Prostate gland (tissue), 2 donors: Measurements from ENCODE around the gene ASIC2. TPM values are rescaled to one million over a fixed set of nuclear protein-coding genes. Genes with fewer than 3 reads are reported as not detected.

ENCODE experiments used
- DNase-seq: peaks from one replicate; pipeline ENCODE4 v3.0.0-alpha.2; 2019; ENCODE audit warnings: low spot score
- H3K27ac ChIP-seq, 2 donors: fragments of 200-600 bp; sonication (generic); 2 replicates each; pipeline ENCODE4 v1.5.1; 2017 to 2019
- H3K27me3 ChIP-seq: fragments of 200-600 bp; sonication (generic); replicated peaks from 2 replicates; pipeline ENCODE4 v1.5.1; 2019; ENCODE audit not compliant: insufficient read depth
- H3K36me3 ChIP-seq, 2 donors: fragments of 200-600 bp; sonication (generic); 1 replicate in 1 of 2; 2 replicates in 1 of 2; pipeline versions ENCODE4 v1.5.1 to v1.8.1; 2017 to 2019
- H3K4me1 ChIP-seq: fragments of 200-600 bp; sonication (generic); replicated peaks from 2 replicates; pipeline ENCODE4 v1.5.1; 2019
- H3K4me3 ChIP-seq, 2 donors: fragments of 200-600 bp; sonication (generic); 2 replicates each; pipeline ENCODE4 v1.5.1; 2017 to 2019
- H3K9me3 ChIP-seq: fragments of 200-600 bp; sonication (generic); 2 replicates; pipeline ENCODE4 v1.5.1; 2017
- POLR2A ChIP-seq: fragments of 450-650 bp; IDR thresholded peaks from one replicate; pipeline ENCODE4 v1.6.1; 2016; ENCODE audit warnings: antibody characterized with exemption, mild to moderate bottlenecking
- POLR2AphosphoS5 ChIP-seq: sonication (generic); formaldehyde crosslinking; IDR thresholded peaks from one replicate; pipeline ENCODE4 v1.6.1; 2017; ENCODE audit warnings: antibody characterized with exemption
- WGBS: methylation state at CpG from one replicate; pipeline ENCODE4 v1.1.5; 2018; 5-methylcytosine and 5-hydroxymethylcytosine counted together
- intact Hi-C: fragments of 100-400 bp; cut with DNase I; formaldehyde crosslinking; loops from one replicate; pipeline ENCODE4 v1.14.2; 2022
- total RNA-seq, 2 donors: library from RNA; depleted of rRNA; stranded (reverse); fragments of >200 nt; gene quantifications; one replicate each; pipeline ENCODE4 v1.1.0, GENCODE V29; 2016
- TF ChIP-seq, protein P1 (sequence below), 4 experiments: fragments of 200-600 bp in 2 of 4; fragments of 450-650 bp in 2 of 4; sonication (generic) in 2 of 4; IDR thresholded peaks; 1 replicate in 3 of 4; 2 replicates in 1 of 4; pipeline ENCODE4 v1.5.1; 2016 to 2019; ENCODE audit warnings: antibody characterized with exemption in 4 of 4, mild to moderate bottlenecking in 2 of 4, moderate library complexity in 2 of 4

The ASIC2 gene
- total RNA-seq, 2 donors from 2014 or later: 3.2 TPM; not detected in 1

- DNase-seq: no peak
- TF ChIP-seq, protein P1, sequence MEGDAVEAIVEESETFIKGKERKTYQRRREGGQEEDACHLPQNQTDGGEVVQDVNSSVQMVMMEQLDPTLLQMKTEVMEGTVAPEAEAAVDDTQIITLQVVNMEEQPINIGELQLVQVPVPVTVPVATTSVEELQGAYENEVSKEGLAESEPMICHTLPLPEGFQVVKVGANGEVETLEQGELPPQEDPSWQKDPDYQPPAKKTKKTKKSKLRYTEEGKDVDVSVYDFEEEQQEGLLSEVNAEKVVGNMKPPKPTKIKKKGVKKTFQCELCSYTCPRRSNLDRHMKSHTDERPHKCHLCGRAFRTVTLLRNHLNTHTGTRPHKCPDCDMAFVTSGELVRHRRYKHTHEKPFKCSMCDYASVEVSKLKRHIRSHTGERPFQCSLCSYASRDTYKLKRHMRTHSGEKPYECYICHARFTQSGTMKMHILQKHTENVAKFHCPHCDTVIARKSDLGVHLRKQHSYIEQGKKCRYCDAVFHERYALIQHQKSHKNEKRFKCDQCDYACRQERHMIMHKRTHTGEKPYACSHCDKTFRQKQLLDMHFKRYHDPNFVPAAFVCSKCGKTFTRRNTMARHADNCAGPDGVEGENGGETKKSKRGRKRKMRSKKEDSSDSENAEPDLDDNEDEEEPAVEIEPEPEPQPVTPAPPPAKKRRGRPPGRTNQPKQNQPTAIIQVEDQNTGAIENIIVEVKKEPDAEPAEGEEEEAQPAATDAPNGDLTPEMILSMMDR (IDR thresholded peaks at IDR 0.05): no peak
- TF ChIP-seq POLR2A (no peak), POLR2AphosphoS5 (no peak)
- H3K36me3 ChIP-seq: no peaks in the 10 kb centered on the region
- peaks cover 2% of the 10 kb centered on the region for H3K27me3 ChIP-seq
- H3K9me3 ChIP-seq: no peaks in the 10 kb centered on the region
- H3K4me3 ChIP-seq: no peak overlapping the region
- H3K27ac ChIP-seq: no peak overlapping the region
- no peaks in the 10 kb centered on the region for H3K4me1 ChIP-seq
- 43% methylated on average over 12 of the region's 12 CpGs for WGBS
- intact Hi-C loops: no loop called here
Measured at GRCh38 chr17:33021731-33022408, 271.2 kb downstream of the ASIC2 start.

- H3K27ac ChIP-seq: no peak overlapping the region
- WGBS: 90% methylated on average over 17 of the region's 17 CpGs
- no peaks in the 10 kb centered on the region for H3K4me1 ChIP-seq
- DNase-seq: no peak
- TF ChIP-seq, protein P1 (IDR thresholded peaks at IDR 0.05): no peak
- no peak for TF ChIP-seq POLR2A
- no peak for TF ChIP-seq POLR2AphosphoS5
- no peaks in the 10 kb centered on the region for H3K36me3 ChIP-seq
- peaks cover 2% of the 10 kb centered on the region for H3K27me3 ChIP-seq
- intact Hi-C loops: no loop called here
- no peak overlapping the region for H3K4me3 ChIP-seq
- H3K9me3 ChIP-seq: no peaks in the 10 kb centered on the region
Measured at GRCh38 chr17:33019161-33019890, 273.8 kb downstream of the ASIC2 start.

DNA sequence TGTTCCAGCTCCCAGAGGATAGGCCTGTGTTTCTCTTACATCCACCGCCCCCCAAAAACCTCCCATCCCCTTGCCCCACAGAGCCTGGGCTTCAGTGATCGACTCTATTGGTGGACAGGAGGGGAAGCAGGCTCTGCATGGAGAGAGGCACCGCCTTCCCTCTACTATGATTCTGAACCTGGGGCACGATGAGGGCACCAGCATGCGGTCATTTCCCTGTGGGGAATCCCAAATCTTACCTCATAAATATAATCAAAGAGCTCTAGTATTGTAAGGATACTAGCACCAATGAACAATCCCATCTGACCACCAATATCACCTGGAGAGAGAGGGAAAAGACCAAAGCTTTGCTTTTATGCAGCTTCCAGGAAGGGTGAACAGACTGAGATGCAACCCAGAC, 275.7 kb downstream of the ASIC2 start:
- WGBS: 95% methylated on average over 5 of the region's 5 CpGs
- TF ChIP-seq POLR2AphosphoS5: no peak
- no peak for DNase-seq
- H3K4me3 ChIP-seq: no peak overlapping the region
- intact Hi-C loops: no loop called here
- no peaks in the 10 kb centered on the region for H3K36me3 ChIP-seq
- H3K27ac ChIP-seq: no peak overlapping the region
- H3K9me3 ChIP-seq: no peaks in the 10 kb centered on the region
- peaks cover 2% of the 10 kb centered on the region for H3K27me3 ChIP-seq
- H3K4me1 ChIP-seq: no peaks in the 10 kb centered on the region

DNA sequence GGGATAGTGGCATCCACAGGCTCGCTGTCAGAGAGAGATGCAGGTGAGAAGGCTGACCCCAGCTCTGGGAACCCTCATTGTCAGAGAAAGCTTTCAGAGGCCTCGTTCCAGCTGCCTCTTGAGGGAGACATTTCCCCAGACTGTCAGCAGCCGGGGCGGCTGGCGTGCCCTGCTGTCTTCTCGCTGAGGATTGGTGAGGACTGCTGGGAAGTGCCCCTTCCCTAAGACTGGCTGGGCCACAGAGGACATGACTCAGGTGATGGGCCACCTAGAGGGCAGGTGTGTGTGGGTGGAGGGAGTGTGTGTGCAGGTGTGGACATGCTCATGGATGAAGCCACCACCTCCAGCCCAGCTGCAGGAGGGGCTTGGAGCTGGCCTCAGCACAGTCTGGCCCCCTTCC, 276.2 kb downstream of the ASIC2 start:
- Histone ChIP-seq H3K4me1 (no peaks in the 10 kb centered on the region), H3K27me3 (peaks cover 2% of the 10 kb centered on the region), H3K4me3 (no peak overlapping the region), H3K9me3 (no peaks in the 10 kb centered on the region), H3K27ac (no peak overlapping the region), H3K36me3 (no peaks in the 10 kb centered on the region)
- no peak for DNase-seq
- no peak for TF ChIP-seq POLR2AphosphoS5
- TF ChIP-seq, protein P1 (IDR thresholded peaks at IDR 0.05): no peak
- no peak for TF ChIP-seq POLR2A
- 69% methylated on average over 6 of the region's 6 CpGs for WGBS
- intact Hi-C loops: no loop called here

DNA sequence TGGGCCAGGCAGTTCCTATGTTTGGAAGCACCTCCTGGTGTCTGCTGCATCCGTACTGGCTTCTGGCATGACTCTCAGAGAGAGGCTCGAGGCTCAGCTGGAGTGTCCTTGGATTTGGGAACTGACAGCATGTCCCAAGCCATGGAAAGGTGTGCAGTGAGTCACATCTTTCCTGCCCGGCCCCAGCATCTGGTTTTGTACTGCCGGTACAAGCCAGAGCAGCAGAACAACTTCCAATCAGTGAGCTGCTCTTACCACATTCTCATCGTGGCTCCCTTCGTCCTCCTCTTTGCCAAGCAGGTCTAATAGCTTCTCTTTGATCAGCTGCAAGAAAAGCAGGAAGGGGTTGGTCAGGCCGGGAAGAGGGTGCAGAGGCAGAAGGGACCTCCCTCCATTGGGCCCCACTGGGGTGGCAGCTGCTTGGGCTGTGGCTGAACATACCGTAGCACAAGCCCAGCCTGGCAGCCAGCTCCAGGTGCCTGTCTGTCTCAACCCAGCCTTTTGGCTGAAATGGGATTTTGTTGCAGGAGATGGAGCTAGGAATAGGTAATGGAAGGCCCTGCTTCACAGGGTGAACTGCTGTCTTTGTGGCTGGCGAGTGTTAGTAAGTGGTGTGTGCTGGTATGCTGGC, 277.3 kb downstream of the ASIC2 start:
- intact Hi-C loops: no loop called here
- WGBS: 50% methylated on average over 9 of the region's 9 CpGs
- no peak overlapping the region for H3K4me3 ChIP-seq

More for the DNA sequence above, 277.3 kb downstream of the ASIC2 start:
- Histone ChIP-seq H3K4me1 (no peaks in the 10 kb centered on the region), H3K27me3 (peaks cover 2% of the 10 kb centered on the region), H3K27ac (no peak overlapping the region), H3K36me3 (no peaks in the 10 kb centered on the region), H3K9me3 (no peaks in the 10 kb centered on the region)
- no peak for DNase-seq
- TF ChIP-seq, protein P1 (IDR thresholded peaks at IDR 0.05): no peak
- TF ChIP-seq POLR2A: no peak
